GM13976 (cell line): ENCODE measurements around the gene ENC1.
"Not testable (repeated sequence)": the region's sequence is repeated elsewhere in the genome, so short reads cannot be mapped to it uniquely, and the experiment has no call there.

ENCODE experiments used
- DNase-seq: peaks from one replicate; pipeline ENCODE4 v3.0.0; 2012; ENCODE audit warnings: low spot score
- CTCF ChIP-seq: IDR thresholded peaks from 2 replicates; pipeline ENCODE4 v1.5.1; 2012; ENCODE audit warnings: borderline replicate concordance, mild to moderate bottlenecking; ENCODE audit not compliant: insufficient read depth; ENCODE audit errors: extremely low read depth, missing control alignments, control extremely low read depth
- in situ Hi-C: fragments of 300-500 bp; cut with MboI; formaldehyde crosslinking; loops from one replicate; pipeline ENCODE4 v1.12.0; 2022; ENCODE audit warnings: low sequenced_read_pairs, mixed read lengths, inconsistent platforms; ENCODE audit not compliant: unreplicated experiment

Gene ENC1

GRCh38 chr5:74640450-74640953, at the start of gene ENC1:
Gene ENC1, minus strand, starts transcription at chr5:74640728. Its CDS starts 4,243 bp downstream, at chr5:74636485.
- DNase-seq: peak; percentile 77
- in situ Hi-C loops: loop anchor here (10.0 kb wide), 1 partner anchor 596 kb away; no protein-coding TSS in a partner anchor
- peak; percentile 32 for TF ChIP-seq CTCF

- TF ChIP-seq CTCF: no peak
- in situ Hi-C loops: no loop called here
- no peak for DNase-seq
Observed at GRCh38 chr5:74686962-74687751, 46.6 kb upstream of the ENC1 start.

GRCh38 chr5:74685979-74686631, 45.6 kb upstream of the ENC1 start:
- in situ Hi-C loops: no loop called here
- DNase-seq: peak; percentile 59

GRCh38 chr5:74684900-74685851, 44.6 kb upstream of the ENC1 start, which contains the start of gene HEXB:
Gene HEXB, plus strand, starts transcription at chr5:74685233. Its CDS starts 28 bp downstream, at chr5:74685261.
- peak; percentile 90 for DNase-seq
- TF ChIP-seq CTCF: no peak
- in situ Hi-C loops: no loop called here

More at GRCh38 chr5:74685979-74686631, 45.6 kb upstream of the ENC1 start:
- no peak for TF ChIP-seq CTCF

- in situ Hi-C loops: loop anchor here (10.0 kb wide), 1 partner anchor 235 kb away; no protein-coding TSS in a partner anchor
- no peak for TF ChIP-seq CTCF
- DNase-seq: no peak
Observed at GRCh38 chr5:74679966-74680365, 39.4 kb upstream of the ENC1 start.

- in situ Hi-C loops: loop anchor here (10.0 kb wide), 1 partner anchor 236 kb away; no protein-coding TSS in a partner anchor
- not testable (repeated sequence) for DNase-seq
Observed at GRCh38 chr5:74679300-74679699, 38.8 kb upstream of the ENC1 start.

- DNase-seq: not testable (repeated sequence)
- in situ Hi-C loops: loop anchor here (10.0 kb wide), 1 partner anchor 237 kb away; no protein-coding TSS in a partner anchor
Observed at GRCh38 chr5:74678123-74678522, 37.6 kb upstream of the ENC1 start.

- in situ Hi-C loops: loop anchor here (10.0 kb wide), 1 partner anchor 238 kb away; no protein-coding TSS in a partner anchor
- DNase-seq: not testable (repeated sequence)
Observed at GRCh38 chr5:74676466-74676865, 35.9 kb upstream of the ENC1 start.
